Stimulated activated naive B cell treated with anti-CD40 and anti-IgM and Interleukin-4, amounts not matched to agents 10 μg/mL and 1 μg/mL and 100 μg/mL, for 72 hours (primary cell): ENCODE measurements around the gene SLC4A5.
"Not testable (repeated sequence)": the region's sequence is repeated elsewhere in the genome, so short reads cannot be mapped to it uniquely, and the experiment has no call there.

Experiments used
- ATAC-seq, 2 donors: fragments of 150-1000 bp; cut with Tn5 transposase; replicated peaks; 2 replicates each; pipeline ENCODE4 v1.10.0; 2021; ENCODE audit warnings: moderate library complexity in 1 of 2
- DNase-seq: peaks from one replicate; pipeline ENCODE4 v3.0.0; 2021
- H3K27ac Mint-ChIP-seq: one replicate; pipeline ENCODE4 v1.8.0; 2022; ENCODE audit warnings: mild to moderate bottlenecking, mixed read lengths
- H3K27me3 Mint-ChIP-seq, 2 donors: one replicate each; pipeline ENCODE4 v1.8.0; 2022; ENCODE audit warnings: mixed read lengths in 2 of 2
- H3K36me3 Mint-ChIP-seq, 2 donors: one replicate each; pipeline ENCODE4 v1.8.0; 2022; ENCODE audit warnings: mixed read lengths in 2 of 2, mild to moderate bottlenecking in 1 of 2
- H3K4me1 Mint-ChIP-seq, 2 donors: one replicate each; pipeline ENCODE4 v1.8.0; 2022; ENCODE audit warnings: mixed read lengths in 2 of 2, mild to moderate bottlenecking in 1 of 2
- H3K4me3 Mint-ChIP-seq, 2 donors: one replicate each; pipeline ENCODE4 v1.8.0; 2022; ENCODE audit warnings: mild to moderate bottlenecking in 2 of 2, mixed read lengths in 2 of 2, moderate library complexity in 1 of 2
- H3K9me3 Mint-ChIP-seq, 2 donors: one replicate each; pipeline ENCODE4 v1.8.0; 2022; ENCODE audit warnings: mixed read lengths in 2 of 2, mild to moderate bottlenecking in 1 of 2

The SLC4A5 gene

DNA sequence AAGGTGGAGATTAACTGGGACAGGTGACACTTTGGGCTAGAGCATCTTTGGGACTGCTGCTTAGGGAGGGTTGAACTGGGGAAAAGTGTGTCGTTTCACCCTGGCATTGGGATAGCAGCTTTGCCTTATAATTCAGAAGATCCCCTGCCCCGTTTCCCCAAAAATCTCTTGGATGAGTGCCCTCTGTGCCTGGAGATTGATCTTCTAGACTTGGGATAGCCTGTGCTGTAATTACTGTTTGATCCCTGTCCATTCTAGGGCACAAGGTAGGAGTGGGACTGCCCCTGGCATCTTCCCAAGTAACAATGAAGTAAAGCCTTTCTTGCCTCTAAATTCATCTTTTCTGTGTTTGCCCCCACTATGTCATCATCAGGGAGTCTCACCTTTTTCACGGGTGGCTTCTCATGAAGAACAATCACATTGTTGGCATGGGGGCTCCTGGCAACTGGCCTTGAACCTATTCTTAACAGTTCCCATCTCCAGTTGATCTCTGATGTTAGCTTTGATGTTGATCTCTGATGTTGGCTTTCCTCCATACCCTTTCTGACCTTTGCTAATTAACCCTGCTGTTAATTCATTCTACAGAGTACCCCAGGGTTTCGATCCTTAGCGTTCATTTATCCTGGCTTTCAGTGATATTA lies 123.2 kb downstream of the SLC4A5 start:
- no peak for DNase-seq
- Mint-ChIP-seq H3K4me1 (peaks cover 0 to 4% of the 10 kb centered on the region in 2 donors), H3K9me3 (no peaks in the 10 kb centered on the region), H3K4me3 (no peak overlapping the region), H3K27ac (no peak overlapping the region), H3K36me3 (peaks cover 31 to 71% of the 10 kb centered on the region in 2 donors), H3K27me3 (no peaks in the 10 kb centered on the region)
- ATAC-seq: no peak

DNA sequence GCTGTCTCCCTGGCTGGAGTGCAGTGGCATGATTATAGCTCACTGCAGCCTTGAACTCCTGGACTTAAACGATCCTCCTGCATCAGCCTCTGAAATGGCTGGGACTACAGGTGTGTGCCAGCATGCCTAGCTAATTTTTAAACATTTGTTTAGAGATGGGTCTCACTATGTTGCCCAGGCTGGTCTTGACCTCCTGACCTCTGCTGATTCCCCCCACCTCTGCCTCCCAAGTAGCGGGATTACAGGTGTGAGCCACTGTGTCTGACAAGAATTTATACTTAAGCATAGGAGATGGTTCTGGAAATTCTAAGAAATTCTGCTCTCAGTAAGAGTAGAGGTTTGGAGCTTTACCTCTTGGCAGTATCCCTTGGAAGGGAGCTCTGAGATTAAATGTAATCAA lies 126.6 kb downstream of the SLC4A5 start:
- Mint-ChIP-seq H3K27me3 (no peaks in the 10 kb centered on the region), H3K36me3 (peaks cover 30 to 62% of the 10 kb centered on the region in 2 donors), H3K27ac (no peak overlapping the region), H3K4me3 (no peak overlapping the region), H3K9me3 (no peaks in the 10 kb centered on the region), H3K4me1 (peaks cover 2 to 15% of the 10 kb centered on the region in 2 donors)
- DNase-seq: no peak
- no peak for ATAC-seq

DNA sequence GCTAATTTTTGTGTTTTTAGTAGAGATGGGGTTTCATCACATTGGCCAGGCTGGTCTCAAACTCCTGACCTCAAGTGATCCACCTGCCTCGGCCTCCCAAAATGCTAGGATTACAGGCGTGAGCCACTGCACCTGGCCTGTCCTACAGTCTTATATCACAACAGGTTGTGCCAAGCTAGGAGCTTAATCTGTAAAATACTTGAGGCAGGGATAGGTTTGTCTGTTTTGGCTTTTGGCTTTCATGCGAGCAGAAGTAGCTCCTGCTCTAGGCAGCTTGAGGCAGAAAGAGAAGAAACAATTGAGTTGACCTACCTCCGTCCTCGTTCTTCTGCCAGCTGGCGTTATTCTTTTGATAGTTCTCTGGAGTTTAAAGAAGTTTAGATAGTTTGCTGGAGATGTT lies 127.4 kb downstream of the SLC4A5 start:
- DNase-seq, H3K9me3 Mint-ChIP-seq, H3K27me3 Mint-ChIP-seq, ATAC-seq, H3K4me3 Mint-ChIP-seq, H3K27ac Mint-ChIP-seq: not testable (repeated sequence)
- Mint-ChIP-seq H3K36me3 (peaks cover 26 to 63% of the 10 kb centered on the region in 2 donors), H3K4me1 (peaks cover 4 to 22% of the 10 kb centered on the region in 2 donors)

DNA sequence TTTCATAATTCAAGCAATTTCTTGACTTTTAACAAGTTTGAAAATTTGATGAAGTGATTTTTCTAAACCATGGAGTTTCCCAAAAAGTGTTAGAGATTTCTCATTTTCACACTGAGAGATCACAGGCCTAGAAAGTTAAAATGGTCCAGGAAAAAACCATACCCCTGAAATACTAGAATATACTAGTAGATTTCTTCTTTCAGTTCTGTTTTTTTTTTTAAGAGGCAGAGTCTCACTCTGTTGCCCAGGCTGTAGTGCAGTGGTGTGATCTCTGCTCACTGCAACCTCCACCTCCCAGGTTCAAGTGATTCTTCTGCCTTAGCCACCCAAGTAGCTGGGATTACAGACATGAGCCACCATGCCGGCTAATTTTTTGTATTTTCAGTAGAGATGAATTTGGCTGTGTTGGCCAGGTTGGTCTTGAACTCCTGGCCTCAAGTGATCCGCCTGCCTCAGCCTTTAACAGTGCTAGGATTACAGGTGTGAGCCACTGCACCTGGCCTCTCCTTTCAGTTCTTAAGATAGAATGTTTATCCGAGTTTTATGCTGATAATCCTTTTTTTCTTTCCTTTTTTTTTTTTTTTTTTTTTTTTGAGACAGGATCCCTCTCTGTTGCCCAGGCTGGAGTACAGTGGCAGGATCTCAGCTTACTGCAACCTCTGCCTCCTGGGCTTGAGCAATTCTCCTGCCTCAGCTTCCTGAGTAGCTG lies 130.4 kb downstream of the SLC4A5 start:
- ATAC-seq: peak; percentile 66 to 74
- DNase-seq: no peak
- Mint-ChIP-seq H3K27ac (peak overlapping the region; percentile 59), H3K27me3 (no peaks in the 10 kb centered on the region), H3K36me3 (peaks cover 29 to 61% of the 10 kb centered on the region in 2 donors), H3K4me1 (peaks cover 9 to 28% of the 10 kb centered on the region in 2 donors), H3K4me3 (no peak overlapping the region), H3K9me3 (no peaks in the 10 kb centered on the region)

DNA sequence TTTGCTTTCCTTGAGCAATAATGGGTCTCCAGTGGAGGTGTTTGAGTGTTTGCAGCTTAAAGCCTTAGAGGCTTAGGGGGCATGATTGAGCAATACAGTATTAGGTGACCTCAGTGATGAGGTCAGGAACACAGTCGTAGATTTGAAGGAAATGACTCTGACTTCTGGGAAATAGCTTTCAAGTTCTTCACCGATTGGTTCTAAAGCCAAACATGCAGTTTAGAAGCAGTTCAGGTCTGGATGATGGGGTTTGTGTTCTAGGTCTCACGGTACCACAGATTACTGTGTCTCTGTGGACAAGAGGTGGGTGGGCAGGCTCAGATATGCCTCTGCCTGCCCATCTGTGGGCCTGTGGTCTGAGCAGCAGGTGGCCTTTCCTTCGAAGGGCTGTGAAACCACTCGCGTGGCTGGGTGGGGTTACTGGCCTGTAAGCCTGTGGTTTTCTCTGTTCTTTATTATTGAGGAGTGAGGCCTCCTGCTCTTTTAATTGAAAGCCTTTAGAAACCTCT lies 137.0 kb downstream of the SLC4A5 start:
- Mint-ChIP-seq H3K36me3 (peaks cover 33 to 56% of the 10 kb centered on the region in 2 donors), H3K27me3 (no peaks in the 10 kb centered on the region), H3K4me3 (peak overlapping the region; percentile 63 to 78), H3K27ac (peak overlapping the region; percentile 96), H3K4me1 (peaks cover 28 to 41% of the 10 kb centered on the region in 2 donors), H3K9me3 (no peaks in the 10 kb centered on the region)
- ATAC-seq (peak; percentile 95 to 96), DNase-seq (peak; percentile 72)

DNA sequence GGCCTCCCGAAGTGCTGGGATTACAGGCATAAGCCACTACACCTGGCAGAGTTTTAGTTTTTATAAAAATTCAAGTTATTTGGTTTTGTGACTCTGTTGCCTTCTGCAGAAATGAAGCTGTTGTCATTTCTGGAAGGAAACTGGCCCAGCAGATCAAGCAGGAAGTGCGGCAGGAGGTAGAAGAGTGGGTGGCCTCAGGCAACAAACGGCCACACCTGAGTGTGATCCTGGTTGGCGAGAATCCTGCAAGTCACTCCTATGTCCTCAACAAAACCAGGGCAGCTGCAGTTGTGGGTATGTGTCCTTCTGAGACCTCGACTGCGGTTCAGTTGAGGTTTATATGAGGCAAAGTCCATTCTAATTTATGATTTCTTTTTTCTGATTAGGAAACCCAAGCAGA lies 137.6 kb downstream of the SLC4A5 start:
- peaks cover 34 to 54% of the 10 kb centered on the region in 2 donors for H3K36me3 Mint-ChIP-seq
- ATAC-seq: peak; percentile 50 to 51
- no peaks in the 10 kb centered on the region for H3K9me3 Mint-ChIP-seq
- H3K4me1 Mint-ChIP-seq: peaks cover 31 to 45% of the 10 kb centered on the region in 2 donors
- peak overlapping the region; percentile 63 to 78 for H3K4me3 Mint-ChIP-seq
- peak overlapping the region; percentile 96 for H3K27ac Mint-ChIP-seq
- no peak for DNase-seq
- no peaks in the 10 kb centered on the region for H3K27me3 Mint-ChIP-seq

DNA sequence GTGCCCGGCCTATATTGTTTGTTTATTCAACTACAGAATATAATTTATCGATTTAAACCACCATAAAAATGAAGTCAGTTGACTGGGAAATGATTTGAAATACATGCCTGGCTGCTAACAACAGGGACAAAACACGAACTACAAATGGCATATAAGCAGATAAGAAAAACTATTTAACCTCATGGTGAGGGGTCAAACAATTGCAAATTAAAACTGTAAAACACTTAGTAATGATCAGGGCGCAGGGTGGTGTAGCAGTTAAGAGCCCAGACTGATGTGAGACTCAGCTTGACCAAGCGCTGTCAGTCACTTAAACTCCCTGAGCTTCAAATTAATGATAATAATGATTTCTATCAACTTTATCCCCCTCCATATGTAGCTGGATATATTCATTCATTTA lies 138.1 kb downstream of the SLC4A5 start:
- no peak for ATAC-seq
- H3K36me3 Mint-ChIP-seq: peaks cover 34 to 55% of the 10 kb centered on the region in 2 donors
- no peaks in the 10 kb centered on the region for H3K9me3 Mint-ChIP-seq
- peak overlapping the region; percentile 63 to 78 for H3K4me3 Mint-ChIP-seq
- H3K4me1 Mint-ChIP-seq: peaks cover 34 to 50% of the 10 kb centered on the region in 2 donors
- DNase-seq: no peak
- no peaks in the 10 kb centered on the region for H3K27me3 Mint-ChIP-seq
- H3K27ac Mint-ChIP-seq: peak overlapping the region; percentile 96

DNA sequence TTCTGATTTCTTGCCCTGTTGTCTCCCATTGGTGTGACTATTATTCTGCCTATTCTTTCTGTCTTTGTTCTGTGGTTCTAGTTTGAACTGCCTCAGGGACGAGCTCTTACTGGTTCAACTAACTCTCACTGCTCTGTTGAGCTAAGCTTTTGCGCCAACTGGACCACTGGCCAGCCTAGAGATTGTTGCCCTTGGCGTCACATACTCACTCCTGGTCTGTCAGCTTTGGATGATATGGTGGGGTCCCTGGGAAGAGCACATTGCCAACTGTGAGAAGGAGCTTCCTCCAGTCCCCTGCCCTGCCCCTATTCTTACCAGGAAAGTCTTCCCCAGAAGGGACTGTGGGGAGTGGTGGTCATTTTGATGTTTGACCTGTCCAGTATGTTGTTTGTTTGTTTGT lies 138.8 kb downstream of the SLC4A5 start:
- Mint-ChIP-seq H3K9me3 (no peaks in the 10 kb centered on the region), H3K36me3 (peaks cover 37 to 58% of the 10 kb centered on the region in 2 donors), H3K4me3 (peak overlapping the region in 1 of 2 donors; percentile 16), H3K27me3 (no peaks in the 10 kb centered on the region), H3K27ac (no peak overlapping the region), H3K4me1 (peaks cover 36 to 56% of the 10 kb centered on the region in 2 donors)
- no peak for DNase-seq
- ATAC-seq: no peak

DNA sequence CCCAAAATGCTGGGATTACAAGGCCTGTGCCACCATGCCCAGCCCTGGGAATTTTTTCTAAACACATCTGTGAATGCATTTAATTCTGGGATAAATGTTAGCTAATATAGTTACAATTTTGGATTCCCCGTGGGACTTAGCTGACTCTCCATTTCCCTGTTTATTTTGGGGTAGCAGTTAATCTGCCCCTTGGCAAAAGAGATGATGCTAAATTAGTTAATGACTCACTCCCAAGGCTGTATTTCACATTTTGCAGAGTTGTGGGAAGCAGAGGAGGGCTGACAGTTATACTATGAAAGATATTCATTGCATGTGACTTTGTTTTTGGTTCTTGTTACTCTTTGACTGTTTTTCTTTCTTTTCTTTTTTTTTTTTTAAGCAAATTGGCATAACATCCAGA lies 141.6 kb downstream of the SLC4A5 start:
- Mint-ChIP-seq H3K4me1 (peaks cover 43 to 60% of the 10 kb centered on the region in 2 donors), H3K4me3 (no peak overlapping the region), H3K36me3 (peaks cover 25 to 50% of the 10 kb centered on the region in 2 donors), H3K27ac (peak overlapping the region; percentile 85), H3K9me3 (peaks cover 2 to 7% of the 10 kb centered on the region in 2 donors), H3K27me3 (no peaks in the 10 kb centered on the region)
- no peak for ATAC-seq
- DNase-seq: no peak

DNA sequence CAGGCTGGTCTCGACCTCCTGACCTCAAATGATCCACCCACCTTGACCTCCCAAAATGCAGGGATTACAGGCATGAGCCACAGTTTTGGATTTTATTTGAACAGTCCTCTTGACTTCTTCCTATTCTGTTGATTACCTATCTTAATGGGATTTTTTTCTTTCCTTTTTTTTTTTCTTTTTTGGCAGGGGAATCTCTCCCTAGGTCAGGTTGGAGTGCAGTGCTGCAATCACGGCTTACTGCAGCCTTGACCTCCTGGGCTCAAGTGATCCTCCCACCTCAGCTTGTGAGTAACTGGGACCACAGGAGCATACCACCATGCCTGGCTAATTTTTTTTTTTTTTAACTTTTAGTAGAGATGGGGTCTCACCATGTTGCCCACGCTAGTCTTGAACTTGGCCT lies 142.0 kb downstream of the SLC4A5 start:
- H3K27ac Mint-ChIP-seq: peak overlapping the region; percentile 85

DNA sequence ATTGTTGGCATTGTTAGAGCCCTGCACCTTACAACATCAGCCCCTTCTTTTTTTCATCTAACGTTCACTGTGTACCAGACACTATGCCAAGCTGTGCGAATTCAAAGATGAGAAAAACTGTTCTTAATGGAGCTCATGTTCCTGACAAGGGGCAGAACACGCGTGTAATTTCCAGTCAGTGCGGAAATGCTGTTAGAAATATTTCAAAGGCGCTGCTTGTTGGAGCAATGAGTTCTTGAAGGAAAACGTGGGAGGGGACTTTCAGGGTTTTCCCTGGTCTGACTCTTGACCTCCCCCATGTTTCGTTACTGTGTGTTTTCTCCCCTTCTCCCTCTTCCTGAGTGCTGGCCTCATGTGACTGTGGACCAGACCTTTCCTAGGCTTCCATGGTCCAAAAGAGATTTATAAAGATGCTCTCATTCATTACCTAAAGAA lies 143.3 kb downstream of the SLC4A5 start:
- Mint-ChIP-seq H3K27me3 (no peaks in the 10 kb centered on the region), H3K4me3 (peak overlapping the region; percentile 93 to 99), H3K9me3 (peaks cover 2 to 7% of the 10 kb centered on the region in 2 donors), H3K4me1 (peaks cover 33 to 46% of the 10 kb centered on the region in 2 donors), H3K27ac (peak overlapping the region; percentile 100), H3K36me3 (peaks cover 23 to 36% of the 10 kb centered on the region in 2 donors)
- DNase-seq: peak; percentile 18
- ATAC-seq: no peak

More for the DNA sequence above, 142.0 kb downstream of the SLC4A5 start:
- ATAC-seq (no peak), DNase-seq (no peak)
- Mint-ChIP-seq H3K27me3 (no peaks in the 10 kb centered on the region), H3K9me3 (peaks cover 2 to 7% of the 10 kb centered on the region in 2 donors), H3K4me1 (peaks cover 41 to 56% of the 10 kb centered on the region in 2 donors), H3K4me3 (peak overlapping the region; percentile 53 to 93), H3K36me3 (peaks cover 23 to 46% of the 10 kb centered on the region in 2 donors)

DNA sequence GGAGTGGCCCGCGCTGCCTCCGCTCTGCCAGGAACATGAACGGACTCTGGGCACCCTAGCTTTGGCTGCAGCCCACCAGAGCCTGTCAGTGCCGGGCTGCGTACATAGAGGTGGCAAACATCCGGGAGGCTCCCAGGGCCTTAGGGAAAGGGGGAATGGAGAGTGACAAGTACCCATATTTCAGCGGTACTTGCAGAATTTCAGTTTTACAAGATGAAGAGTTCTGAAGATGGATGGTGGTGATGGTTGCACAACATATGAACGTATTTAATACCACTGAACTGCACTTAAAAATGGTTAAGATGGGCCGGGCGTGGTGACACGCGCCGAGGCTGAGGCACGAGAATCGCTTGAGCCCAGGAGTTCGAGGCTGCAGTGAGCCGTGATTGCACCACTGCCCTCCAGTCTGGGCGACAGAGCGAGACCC lies 143.9 kb downstream of the SLC4A5 start:
- Mint-ChIP-seq H3K36me3 (peaks cover 20 to 31% of the 10 kb centered on the region in 2 donors), H3K4me1 (peaks cover 30 to 43% of the 10 kb centered on the region in 2 donors), H3K4me3 (peak overlapping the region; percentile 93 to 99), H3K27me3 (no peaks in the 10 kb centered on the region), H3K27ac (peak overlapping the region; percentile 100), H3K9me3 (peaks cover 2 to 7% of the 10 kb centered on the region in 2 donors)
- no peak for ATAC-seq
- DNase-seq: no peak

DNA sequence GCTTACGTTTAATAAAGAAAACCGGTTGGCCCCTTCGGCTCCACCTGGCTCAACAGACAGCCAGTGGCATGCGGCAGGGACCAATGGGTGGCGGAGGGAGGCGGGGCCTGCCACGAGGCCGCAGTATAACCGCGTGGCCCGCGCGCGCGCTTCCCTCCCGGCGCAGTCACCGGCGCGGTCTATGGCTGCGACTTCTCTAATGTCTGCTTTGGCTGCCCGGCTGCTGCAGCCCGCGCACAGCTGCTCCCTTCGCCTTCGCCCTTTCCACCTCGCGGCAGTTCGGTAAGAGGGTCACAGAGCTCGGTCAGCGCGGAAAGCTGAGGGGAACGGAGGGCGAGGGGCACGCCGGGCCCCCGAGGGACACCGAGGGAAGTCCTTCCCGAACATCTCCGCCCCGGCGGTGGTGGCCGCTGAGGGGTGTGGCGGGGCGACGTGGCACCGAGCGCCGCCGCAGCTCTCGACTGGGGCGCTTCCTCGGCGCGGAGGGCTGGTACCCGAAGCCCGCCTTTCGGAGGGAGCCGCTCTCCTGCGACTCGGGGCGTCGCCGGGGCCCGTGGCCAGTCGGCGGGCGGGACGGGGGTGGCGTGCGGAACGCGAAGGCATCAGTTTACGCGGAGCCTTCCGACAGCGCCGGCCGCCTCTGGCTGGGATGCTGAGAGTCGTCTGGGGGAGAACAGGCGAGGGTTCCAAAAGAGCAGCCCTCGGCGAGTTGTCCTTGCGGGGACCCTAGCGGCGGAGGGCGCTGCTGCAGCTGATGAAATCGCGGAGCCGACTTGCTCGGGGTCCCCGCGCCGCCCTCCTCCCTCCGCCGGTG lies 144.5 kb downstream of the SLC4A5 start, which contains the start of gene MTHFD2:
MTHFD2 (plus strand) TSS at position 155 of the 814 bp plus-strand sequence; CDS start at position 182, 27 bp downstream.
- H3K36me3 Mint-ChIP-seq: peaks cover 19 to 29% of the 10 kb centered on the region in 2 donors
- peak; percentile 91 to 93 for ATAC-seq
- peak within 1 kb of the TSS; percentile 100 for H3K27ac Mint-ChIP-seq
- H3K27me3 Mint-ChIP-seq: no peaks in the 10 kb centered on the region
- H3K9me3 Mint-ChIP-seq: peaks cover 2 to 7% of the 10 kb centered on the region in 2 donors
- DNase-seq: peak; percentile 94
- H3K4me3 Mint-ChIP-seq: peak within 1 kb of the TSS; percentile 93 to 99
- peaks cover 28 to 41% of the 10 kb centered on the region in 2 donors for H3K4me1 Mint-ChIP-seq
